Neural cell (in vitro differentiated cells): ENCODE data around the gene SNUPN. TPM values are rescaled to one million over a fixed set of nuclear protein-coding genes. Genes with fewer than 3 reads are reported as not detected.

Source experiments
- H2AFZ ChIP-seq: fragments of 200-600, 300-800 bp; sonication (generic), shearing (Covaris generic); 2 replicates; pipeline ENCODE4 v1.6.0; 2014; ENCODE audit warnings: low read depth, mild to moderate bottlenecking, antibody characterized with exemption, low read length, moderate library complexity
- H3F3A ChIP-seq: fragments of 200-600 bp; shearing (Covaris generic); 2 replicates; pipeline ENCODE4 v1.6.1; 2016; ENCODE audit warnings: mild to moderate bottlenecking, moderate library complexity, mixed read lengths, antibody characterized with exemption, low read length; ENCODE audit not compliant: insufficient read depth, poor library complexity, severe bottlenecking
- H3K27ac ChIP-seq: fragments of 200-600, 300-800 bp; sonication (generic), shearing (Covaris generic); 2 replicates; pipeline ENCODE4 v1.5.1; 2014; ENCODE audit warnings: mild to moderate bottlenecking, low read length, moderate library complexity
- H3K27me3 ChIP-seq: fragments of 300-800, 200-600 bp; sonication (generic), shearing (Covaris generic); 2 replicates; pipeline ENCODE4 v1.6.0; 2014; ENCODE audit warnings: mild to moderate bottlenecking, low read depth, low read length, moderate library complexity; ENCODE audit not compliant: insufficient read depth
- H3K36me3 ChIP-seq: fragments of 300-800, 200-600 bp; sonication (generic), shearing (Covaris generic); 2 replicates; pipeline ENCODE4 v1.5.1; 2014; ENCODE audit warnings: mild to moderate bottlenecking, antibody characterized with exemption, low read length, moderate library complexity; ENCODE audit not compliant: insufficient read depth
- H3K4me2 ChIP-seq: fragments of 300-800, 200-600 bp; sonication (generic), shearing (Covaris generic); 2 replicates; pipeline ENCODE4 v1.6.0; 2014; ENCODE audit warnings: mild to moderate bottlenecking, low read length
- H3K4me3 ChIP-seq: fragments of 300-800, 200-600 bp; sonication (generic), shearing (Covaris generic); 2 replicates; pipeline ENCODE4 v1.5.1; 2014; ENCODE audit warnings: mild to moderate bottlenecking, low read length, moderate library complexity
- H3K79me2 ChIP-seq: fragments of 200-600 bp; shearing (Covaris generic); replicated peaks from 2 replicates; pipeline ENCODE4 v1.6.0; 2014; ENCODE audit warnings: mild to moderate bottlenecking, low read length, moderate library complexity; ENCODE audit not compliant: insufficient read depth
- H3K9ac ChIP-seq: fragments of 300-800, 200-600 bp; sonication (generic), shearing (Covaris generic); 2 replicates; pipeline ENCODE4 v1.6.1; 2016; ENCODE audit warnings: mild to moderate bottlenecking, low read length, mixed read lengths
- H3K9me2 ChIP-seq: fragments of 200-600 bp; shearing (Covaris generic); 2 replicates; pipeline ENCODE4 v1.6.1; 2016; ENCODE audit warnings: mild to moderate bottlenecking, low read length, mixed read lengths; ENCODE audit not compliant: insufficient read depth
- H3K9me3 ChIP-seq: fragments of 200-600, 300-800 bp; sonication (generic), shearing (Covaris generic); 2 replicates; pipeline ENCODE4 v1.6.1; 2016; ENCODE audit warnings: mild to moderate bottlenecking, mixed run types, low read length, moderate library complexity, mixed read lengths
- H4K20me1 ChIP-seq: fragments of 200-600 bp; shearing (Covaris generic); 2 replicates; pipeline ENCODE4 v1.6.1; 2016; ENCODE audit warnings: mild to moderate bottlenecking, mixed run types; ENCODE audit not compliant: insufficient read depth
- CTCF ChIP-seq: fragments of 450-650 bp; IDR thresholded peaks from 2 replicates; pipeline ENCODE4 v1.5.1; 2014; ENCODE audit warnings: antibody characterized with exemption, mild to moderate bottlenecking, moderate library complexity; ENCODE audit not compliant: poor library complexity, severe bottlenecking
- EP300 ChIP-seq: fragments of 450-650 bp; conservative IDR thresholded peaks from 2 replicates; pipeline ENCODE4 v1.6.1; 2014; ENCODE audit warnings: antibody characterized with exemption, mild to moderate bottlenecking, moderate library complexity; ENCODE audit not compliant: poor library complexity, severe bottlenecking
- EZH2 ChIP-seq: fragments of 200-600, 300-800 bp; shearing (Covaris generic), sonication (generic); IDR thresholded peaks from 2 replicates; pipeline ENCODE4 v1.6.1; 2014; ENCODE audit warnings: antibody characterized with exemption, low read length, borderline replicate concordance, mild to moderate bottlenecking; ENCODE audit not compliant: insufficient read depth, poor library complexity, severe bottlenecking
- MXI1 ChIP-seq: fragments of 450-650 bp; conservative IDR thresholded peaks from 2 replicates; pipeline ENCODE4 v1.6.1; 2014; ENCODE audit warnings: antibody characterized with exemption, mild to moderate bottlenecking; ENCODE audit not compliant: poor library complexity, severe bottlenecking
- POLR2AphosphoS5 ChIP-seq: IDR thresholded peaks from 2 replicates; pipeline ENCODE4 v1.6.1; 2012
- RAD21 ChIP-seq: fragments of 450-650 bp; conservative IDR thresholded peaks from 2 replicates; pipeline ENCODE4 v1.6.1; 2014; ENCODE audit warnings: antibody characterized with exemption, mild to moderate bottlenecking, moderate library complexity
- REST ChIP-seq: IDR thresholded peaks from 2 replicates; pipeline ENCODE4 v1.6.1; 2012; ENCODE audit warnings: borderline replicate concordance
- SMC3 ChIP-seq: fragments of 450-650 bp; conservative IDR thresholded peaks from 2 replicates; pipeline ENCODE4 v1.6.1; 2014; ENCODE audit warnings: antibody characterized with exemption, mild to moderate bottlenecking, moderate library complexity; ENCODE audit not compliant: poor library complexity
- TAF1 ChIP-seq: IDR thresholded peaks from 2 replicates; pipeline ENCODE4 v1.6.1; 2012; ENCODE audit warnings: low read depth
- polyA plus RNA-seq: library from polyadenylated mRNA; depleted of rRNA; stranded (reverse); fragments of >200 nt; gene quantifications from 2 replicates; pipeline ENCODE4 v1.2.3, GENCODE V29; 2014

SNUPN gene
- polyA plus RNA-seq, 1 donor from 2014 or later, result 19.0 TPM

GRCh38 chr15:75673426-75674235, 48.1 kb upstream of the SNUPN start:
- Histone ChIP-seq H3K4me3 (no peak overlapping the region), H3K9me3 (no peaks in the 10 kb centered on the region), H3K36me3 (no peaks in the 10 kb centered on the region), H3F3A (no peaks in the 10 kb centered on the region), H3K9ac (no peak overlapping the region), H3K27ac (no peak overlapping the region), H3K9me2 (no peaks in the 10 kb centered on the region), H3K27me3 (no peaks in the 10 kb centered on the region), H3K79me2 (no peaks in the 10 kb centered on the region), H4K20me1 (no peaks in the 10 kb centered on the region), H3K4me2 (no peak overlapping the region), H2AFZ (no peak overlapping the region)
- TF ChIP-seq MXI1 (no peak), RAD21 (no peak), TAF1 (no peak), EP300 (no peak), CTCF (no peak), POLR2AphosphoS5 (no peak), SMC3 (no peak), EZH2 (no peak), REST (no peak)

- no peak overlapping the region for H3K27ac ChIP-seq
- no peaks in the 10 kb centered on the region for H3K9me2 ChIP-seq
- no peak overlapping the region for H3K4me2 ChIP-seq
- H3K27me3 ChIP-seq, result no peaks in the 10 kb centered on the region
- H3F3A ChIP-seq, result no peaks in the 10 kb centered on the region
- no peak overlapping the region for H3K4me3 ChIP-seq
- no peaks in the 10 kb centered on the region for H4K20me1 ChIP-seq
- no peaks in the 10 kb centered on the region for H3K9me3 ChIP-seq
- H2AFZ ChIP-seq, result no peak overlapping the region
- no peaks in the 10 kb centered on the region for H3K36me3 ChIP-seq
- no peak overlapping the region for H3K9ac ChIP-seq
- TF ChIP-seq REST, result no peak
- no peak for TF ChIP-seq EZH2
- H3K79me2 ChIP-seq, result no peaks in the 10 kb centered on the region
Observed at GRCh38 chr15:75672646-75673425, 47.3 kb upstream of the SNUPN start.
